ENCODE data around the gene KLHL26. TPM values are rescaled to one million over a fixed set of nuclear protein-coding genes. Genes with fewer than 3 reads are reported as not detected.
"Not testable (repeated sequence)": the region's sequence is repeated elsewhere in the genome, so short reads cannot be mapped to it uniquely, and the experiment has no call there.

KLHL26 gene
- total RNA-seq, 3 donors from 2014 or later (not counting 1 experiment from before 2014, with no cell fraction given) = 8.0 to 11.5 (median 9.6) TPM

DNA sequence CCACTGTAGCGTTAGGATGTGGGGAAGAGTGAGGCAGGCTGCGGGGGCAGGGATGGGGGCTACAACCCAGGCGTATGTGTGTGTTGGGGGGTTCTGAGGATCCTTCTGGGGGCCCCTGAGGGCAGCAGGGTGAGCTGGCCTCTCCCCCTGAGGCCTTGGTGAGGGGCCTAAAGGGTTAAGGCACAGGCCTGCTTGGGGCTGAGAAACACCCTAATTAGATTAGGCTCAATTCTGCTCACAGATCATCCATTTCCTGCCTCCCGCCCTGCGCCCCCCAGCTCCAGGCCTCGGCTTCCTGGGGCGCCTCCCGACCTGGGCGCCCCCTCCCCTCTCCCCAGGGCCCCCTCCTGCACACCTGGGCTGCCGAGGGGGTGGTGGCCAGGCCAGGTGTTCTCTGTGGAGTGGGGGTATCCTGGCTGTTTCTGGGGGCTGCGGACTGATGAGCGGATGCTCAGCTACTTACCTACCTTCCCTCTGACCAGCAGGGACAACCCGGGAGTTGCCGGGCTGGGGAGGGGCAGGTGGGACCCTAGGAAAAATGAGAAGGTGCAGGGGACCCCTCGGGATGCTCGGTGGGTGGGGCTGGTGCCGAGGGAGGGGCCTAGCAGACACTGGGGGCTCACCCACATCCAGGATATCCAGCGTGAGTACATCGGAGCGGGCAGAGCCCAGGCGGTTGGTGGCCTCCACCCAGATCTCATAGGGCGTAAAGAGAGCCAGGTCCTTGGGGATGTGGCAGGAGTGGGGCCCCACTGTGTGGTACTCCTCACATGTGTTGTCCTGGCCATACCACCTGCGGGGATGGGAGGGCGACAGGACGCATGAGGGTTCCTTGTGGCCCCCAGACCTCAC lies 38.8 kb upstream of the KLHL26 start:
- H3K27ac Mint-ChIP-seq = no peak overlapping the region
- Histone ChIP-seq H3K4me1 (ENCODE audit: control insufficient read depth, insufficient read depth, low read length) (peaks cover 27% of the 10 kb centered on the region), H3K4me3 (ENCODE audit: low read length) (no peak overlapping the region), H3K9me3 (ENCODE audit: control insufficient read depth, insufficient read depth, low read length) (no peaks in the 10 kb centered on the region), H3K36me3 (ENCODE audit: control insufficient read depth, insufficient read depth, low read length) (no peaks in the 10 kb centered on the region), H3K27me3 (ENCODE audit: control insufficient read depth, insufficient read depth, low read length) (peaks cover 19% of the 10 kb centered on the region), H3K27ac (ENCODE audit: low read length) (no peak overlapping the region)
- ATAC-seq = no peak
- no peaks in the 10 kb centered on the region for H3K9me3 Mint-ChIP-seq
- H3K36me3 Mint-ChIP-seq = no peaks in the 10 kb centered on the region
- H3K4me1 Mint-ChIP-seq = peaks cover 5 to 23% of the 10 kb centered on the region in 2 donors
- TF ChIP-seq CTCF (IDR thresholded peaks at IDR 0.05) = no peak
- no peak for DNase-seq
- H3K27me3 Mint-ChIP-seq (ENCODE audit: low read depth in 2 of 2) = peaks cover 4 to 10% of the 10 kb centered on the region in 2 donors
- intact Hi-C loops (cut with micrococcal nuclease) = no loop called here
- 58% methylated on average over 19 of the region's 25 CpGs for WGBS (ENCODE audit: insufficient coverage)
- H3K4me3 Mint-ChIP-seq = no peak overlapping the region

DNA sequence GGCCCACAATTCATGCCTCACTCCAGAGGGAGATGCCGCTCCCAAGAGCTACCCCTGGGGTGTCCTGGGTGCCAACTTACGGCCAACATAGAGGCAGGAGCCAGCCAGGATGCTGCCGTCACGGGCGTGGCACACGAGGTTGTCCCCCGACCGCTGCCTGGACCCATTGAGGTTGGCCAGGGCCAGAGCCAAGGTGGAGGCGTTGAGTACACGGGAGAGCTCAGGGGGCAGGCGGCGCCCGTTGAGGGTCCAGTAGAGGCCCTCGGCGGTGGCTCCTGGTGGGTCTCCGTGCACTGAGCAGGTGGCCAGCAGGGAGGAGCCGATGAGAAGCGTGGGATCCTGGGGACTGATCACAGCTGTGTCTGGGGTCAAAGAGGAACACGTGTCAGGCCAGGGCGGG lies 37.3 kb upstream of the KLHL26 start:
- H3K4me3 Mint-ChIP-seq = no peak overlapping the region
- intact Hi-C loops (cut with micrococcal nuclease) = no loop called here
- no peak for ATAC-seq

GRCh38 chr19:18600692-18601397 lies 36.0 kb upstream of the KLHL26 start:
- not testable (repeated sequence) for H3K9me3 Mint-ChIP-seq
- H3K27me3 Mint-ChIP-seq (ENCODE audit: low read depth in 2 of 2) = peaks cover 19 to 26% of the 10 kb centered on the region in 2 donors

More for the DNA sequence above, 37.3 kb upstream of the KLHL26 start:
- Histone ChIP-seq H3K4me1 (ENCODE audit: control insufficient read depth, insufficient read depth, low read length) (peaks cover 17% of the 10 kb centered on the region), H3K36me3 (ENCODE audit: control insufficient read depth, insufficient read depth, low read length) (no peaks in the 10 kb centered on the region), H3K4me3 (ENCODE audit: low read length) (no peak overlapping the region), H3K27ac (ENCODE audit: low read length) (no peak overlapping the region), H3K9me3 (ENCODE audit: control insufficient read depth, insufficient read depth, low read length) (no peaks in the 10 kb centered on the region), H3K27me3 (ENCODE audit: control insufficient read depth, insufficient read depth, low read length) (peaks cover 30% of the 10 kb centered on the region)
- Mint-ChIP-seq H3K27ac (no peak overlapping the region), H3K36me3 (no peaks in the 10 kb centered on the region), H3K4me1 (peaks cover 5 to 25% of the 10 kb centered on the region in 2 donors), H3K9me3 (no peaks in the 10 kb centered on the region), H3K27me3 (ENCODE audit: low read depth in 2 of 2) (peaks cover 9 to 18% of the 10 kb centered on the region in 2 donors)
- TF ChIP-seq CTCF (IDR thresholded peaks at IDR 0.05) = no peak
- 90% methylated on average over 20 of the region's 20 CpGs for WGBS (ENCODE audit: insufficient coverage)
- DNase-seq = no peak

GRCh38 chr19:18601875-18602274 lies 35.0 kb upstream of the KLHL26 start:
- Mint-ChIP-seq H3K4me1 (peaks cover 4 to 13% of the 10 kb centered on the region in 2 donors), H3K9me3 (no peaks in the 10 kb centered on the region), H3K4me3 (no peak overlapping the region), H3K27ac (no peak overlapping the region), H3K27me3 (ENCODE audit: low read depth in 2 of 2) (peaks cover 19 to 27% of the 10 kb centered on the region in 2 donors), H3K36me3 (no peaks in the 10 kb centered on the region)
- intact Hi-C loops (cut with micrococcal nuclease) = no loop called here
- no peak for TF ChIP-seq CTCF (IDR thresholded peaks at IDR 0.05)
- H3K9me3 ChIP-seq (ENCODE audit: control insufficient read depth, insufficient read depth, low read length) = no peaks in the 10 kb centered on the region
- H3K27me3 ChIP-seq (ENCODE audit: control insufficient read depth, insufficient read depth, low read length) = peaks cover 41% of the 10 kb centered on the region
- peaks cover 4% of the 10 kb centered on the region for H3K4me1 ChIP-seq (ENCODE audit: control insufficient read depth, insufficient read depth, low read length)
- ATAC-seq (no peak), DNase-seq (no peak)
- WGBS (ENCODE audit: insufficient coverage) = 64% methylated on average over 4 of the region's 4 CpGs
- no peak overlapping the region for H3K27ac ChIP-seq (ENCODE audit: low read length)
- H3K4me3 ChIP-seq (ENCODE audit: low read length) = no peak overlapping the region
- no peaks in the 10 kb centered on the region for H3K36me3 ChIP-seq (ENCODE audit: control insufficient read depth, insufficient read depth, low read length)

More at GRCh38 chr19:18600692-18601397, 36.0 kb upstream of the KLHL26 start:
- H3K4me3 Mint-ChIP-seq; H3K36me3 Mint-ChIP-seq; H3K27ac Mint-ChIP-seq; intact Hi-C loops (cut with micrococcal nuclease); ATAC-seq; H3K36me3 ChIP-seq (ENCODE audit: control insufficient read depth, insufficient read depth, low read length); H3K4me3 ChIP-seq (ENCODE audit: low read length); H3K27ac ChIP-seq (ENCODE audit: low read length); DNase-seq; H3K9me3 ChIP-seq (ENCODE audit: control insufficient read depth, insufficient read depth, low read length); H3K4me1 ChIP-seq (ENCODE audit: control insufficient read depth, insufficient read depth, low read length): not testable (repeated sequence)
- WGBS (ENCODE audit: insufficient coverage) = 89% methylated on average over 15 of the region's 15 CpGs
- H3K27me3 ChIP-seq (ENCODE audit: control insufficient read depth, insufficient read depth, low read length) = peaks cover 41% of the 10 kb centered on the region
- peaks cover 4 to 19% of the 10 kb centered on the region in 2 donors for H3K4me1 Mint-ChIP-seq
